Adrenal gland (tissue), 12 donors: ENCODE measurements around the gene PCDH9. TPM values are rescaled to one million over a fixed set of nuclear protein-coding genes. Genes with fewer than 3 reads are reported as not detected.

Experiments used
- DNase-seq, 7 donors: peaks; one replicate each; pipeline ENCODE4 v3.0.0-alpha.2; 2019 to 2020
- H3K27ac ChIP-seq, 5 donors: fragments of 200-600 bp; sonication (generic) in 4 of 5; 1 replicate in 3 of 5; 2 replicates in 2 of 5; pipeline versions ENCODE4 v1.5.1 to v1.8.0; 2016 to 2020; ENCODE audit warnings: mild to moderate bottlenecking in 1 of 5
- H3K27me3 ChIP-seq: fragments of 200-600 bp; 2 replicates; pipeline ENCODE4 v1.8.0; 2021
- H3K36me3 ChIP-seq, 2 donors: fragments of 200-600 bp; replicated peaks in 1 of 2; 1 replicate in 1 of 2; 2 replicates in 1 of 2; pipeline versions ENCODE4 v1.5.1 to v1.8.0; 2018 to 2022
- H3K4me1 ChIP-seq, 2 donors: fragments of 200-600 bp; replicated peaks in 1 of 2; 1 replicate in 1 of 2; 2 replicates in 1 of 2; pipeline versions ENCODE4 v1.5.1 to v1.8.0; 2018 to 2021
- H3K4me3 ChIP-seq, 4 donors: fragments of 200-600 bp; sonication (generic) in 3 of 4; one replicate each; pipeline ENCODE4 v1.5.1; 2016 to 2018
- H3K9me3 ChIP-seq, 3 donors: fragments of 200-600 bp; sonication (generic) in 1 of 3; replicated peaks in 1 of 3; 1 replicate in 2 of 3; 2 replicates in 1 of 3; pipeline versions ENCODE4 v1.5.1 to v1.8.0; 2016 to 2021
- CTCF ChIP-seq, 6 experiments: fragments of 450-650 bp in 4 of 6; fragments of 200-600 bp in 2 of 6; sonication (generic) in 1 of 6; IDR thresholded peaks; 1 replicate in 5 of 6; 2 replicates in 1 of 6; pipeline versions ENCODE4 v1.5.1 to v1.8.0; 2016 to 2021; ENCODE audit warnings: antibody characterized with exemption in 6 of 6, mild to moderate bottlenecking in 2 of 6, moderate library complexity in 1 of 6
- POLR2A ChIP-seq, 2 donors: fragments of 450-650 bp; IDR thresholded peaks; one replicate each; pipeline ENCODE4 v1.6.1; 2017; ENCODE audit warnings: antibody characterized with exemption in 2 of 2, mild to moderate bottlenecking in 2 of 2, moderate library complexity in 1 of 2
- WGBS, 4 donors: extraction: QIAGEN DNeasy Blood & Tissue Kit in 2 of 4; methylation state at CpG; one replicate each; pipeline versions ENCODE4 v1.1.5 to v1.1.7; 2013 to 2017; 5-methylcytosine and 5-hydroxymethylcytosine counted together
- intact Hi-C, 2 donors: fragments of 100-400 bp; cut with DNase I; formaldehyde crosslinking; loops; one replicate each; pipeline versions ENCODE4 v1.14.1 to v1.15.0; 2022 to 2023
- polyA plus RNA-seq, 3 donors: library from polyadenylated mRNA; stranded (reverse); fragments of 200-250 nt in 2 of 3; fragments of 350-450 nt in 1 of 3; fragmentation: Illumina TruSeq in 1 of 3; extraction: RNeasy Lipid Tissue Mini Kit (QIAGEN cat#74804) in 1 of 3; gene quantifications; one replicate each; pipeline ENCODE4 v1.2.3, GENCODE V29; 2013 to 2014
- total RNA-seq, 9 donors: library from RNA; depleted of rRNA in 4 of 9; stranded (reverse); fragments of >200 nt in 4 of 9; fragments of 120-200 nt in 1 of 9; fragmentation: NEBNext Ultra II Directional in 1 of 9; extraction: Animal tissue kit (Norgen Biotek cat#: 25700) in 1 of 9; gene quantifications; one replicate each; pipeline versions ENCODE4 v1.1.0 to v1.2.4, GENCODE V29; 2013 to 2023
- donor health status: healthy with polysubstance abuse.
- donor health status: Bipolar disorder and iron deficiency.
- donor health status: DM: yes; HTN: yes; CAD: no.
- donor health status: DM: no; HTN: no; CAD: no.
- donor health status: DM: no; HTN: no; CAD: no.
- donor health status: DM: yes; HTN: yes; CAD: no.

PCDH9 gene
- total and polyA plus RNA-seq, 12 donors: 0.71 to 10.9 (median 3.6) TPM

GRCh38 chr13:66489172-66489571 lies 741.0 kb downstream of the PCDH9 start:
- no peak for DNase-seq
- Histone ChIP-seq H3K36me3 (no peaks in the 10 kb centered on the region), H3K27ac (no peak overlapping the region), H3K4me3 (no peak overlapping the region), H3K9me3 (no peaks in the 10 kb centered on the region), H3K4me1 (no peaks in the 10 kb centered on the region), H3K27me3 (no peaks in the 10 kb centered on the region)
- TF ChIP-seq CTCF (IDR thresholded peaks at IDR 0.05): no peak
- TF ChIP-seq POLR2A (IDR thresholded peaks at IDR 0.05): no peak
- WGBS, 4 donors: 85 to 100% (median 94%) methylated on average over 1 of the region's 1 CpG
- intact Hi-C loops: no loop called here

- Histone ChIP-seq H3K4me3 (no peak overlapping the region), H3K9me3 (no peaks in the 10 kb centered on the region), H3K27me3 (no peaks in the 10 kb centered on the region), H3K27ac (no peak overlapping the region), H3K36me3 (no peaks in the 10 kb centered on the region), H3K4me1 (no peaks in the 10 kb centered on the region)
- TF ChIP-seq POLR2A (IDR thresholded peaks at IDR 0.05) (no peak), CTCF (IDR thresholded peaks at IDR 0.05) (no peak)
- intact Hi-C loops: no loop called here
- WGBS, 4 donors: 84 to 89% (median 88%) methylated on average over 9 of the region's 9 CpGs
- DNase-seq: no peak
Observed at GRCh38 chr13:66483712-66484111, 746.4 kb downstream of the PCDH9 start.

- Histone ChIP-seq H3K4me1 (no peaks in the 10 kb centered on the region), H3K4me3 (no peak overlapping the region), H3K27ac (no peak overlapping the region), H3K9me3 (no peaks in the 10 kb centered on the region), H3K36me3 (no peaks in the 10 kb centered on the region), H3K27me3 (no peaks in the 10 kb centered on the region)
- 39 to 80% (median 64%) methylated on average over 4 of the region's 4 CpGs for WGBS, 4 donors
- no peak for TF ChIP-seq POLR2A (IDR thresholded peaks at IDR 0.05)
- no peak for TF ChIP-seq CTCF (IDR thresholded peaks at IDR 0.05)
- intact Hi-C loops: no loop called here
- DNase-seq: no peak
Observed at GRCh38 chr13:66482836-66483235, 747.3 kb downstream of the PCDH9 start.

GRCh38 chr13:66477816-66478215 lies 752.3 kb downstream of the PCDH9 start:
- TF ChIP-seq CTCF (IDR thresholded peaks at IDR 0.05) (no peak), POLR2A (IDR thresholded peaks at IDR 0.05) (no peak)
- intact Hi-C loops: no loop called here

More at GRCh38 chr13:66477816-66478215, 752.3 kb downstream of the PCDH9 start:
- H3K27ac ChIP-seq: no peak overlapping the region
- 72 to 82% (median 78%) methylated on average over 4 of the region's 4 CpGs for WGBS, 4 donors
- no peak overlapping the region for H3K4me3 ChIP-seq
- no peaks in the 10 kb centered on the region for H3K36me3 ChIP-seq
- DNase-seq: no peak
- H3K4me1 ChIP-seq: no peaks in the 10 kb centered on the region
- H3K9me3 ChIP-seq: no peaks in the 10 kb centered on the region
- no peaks in the 10 kb centered on the region for H3K27me3 ChIP-seq
